Activated CD4-positive, alpha-beta T cell treated with anti-CD3 and anti-CD28 coated beads for 36 hours (primary cell): ENCODE measurements around the gene DENND2D. TPM values are rescaled to one million over a fixed set of nuclear protein-coding genes. Genes with fewer than 3 reads are reported as not detected.
A peak's percentile ranks its signal among the peaks of the same experiment; 100 is the strongest.

ENCODE experiments used
- ATAC-seq: fragments of 200-7000 bp; cut with Tn5 transposase; one replicate; pipeline ENCODE4 v1.10.0; 2021; ENCODE audit warnings: mild to moderate bottlenecking, moderate library complexity
- CTCF ChIA-PET: fragments of 350-600 bp; sonication (Branson Sonifier 250); formaldehyde crosslinking; loops from one replicate; lab custom pipeline; 2021; ENCODE audit warnings: antibody characterized with exemption; lab: Charles Lee
- POLR2A ChIA-PET: fragments of 350-600 bp; sonication (Branson Sonifier 250); formaldehyde crosslinking; loops from one replicate; lab custom pipeline; 2021; ENCODE audit warnings: antibody characterized with exemption, inconsistent platforms; lab: Charles Lee
- DNase-seq: peaks from one replicate; pipeline ENCODE4 v3.0.0-alpha.2; 2020
- H3K27ac Mint-ChIP-seq: one replicate; pipeline ENCODE4 v1.8.0; 2021; ENCODE audit warnings: mixed read lengths
- H3K27me3 Mint-ChIP-seq: one replicate; pipeline ENCODE4 v1.8.0; 2021; ENCODE audit warnings: mixed read lengths
- H3K36me3 Mint-ChIP-seq: one replicate; pipeline ENCODE4 v1.8.0; 2021; ENCODE audit warnings: low read depth, mixed read lengths
- H3K4me1 Mint-ChIP-seq: one replicate; pipeline ENCODE4 v1.8.0; 2021; ENCODE audit warnings: mixed read lengths
- H3K4me3 Mint-ChIP-seq: one replicate; pipeline ENCODE4 v1.8.0; 2021; ENCODE audit warnings: mild to moderate bottlenecking, moderate library complexity, mixed read lengths
- H3K9me3 Mint-ChIP-seq: one replicate; pipeline ENCODE4 v1.8.0; 2021; ENCODE audit warnings: low read depth, mixed read lengths
- intact Hi-C, 2 experiments: fragments of 100-400 bp; cut with DNase I in 1 of 2; cut with micrococcal nuclease in 1 of 2; formaldehyde crosslinking; loops; one replicate each; pipeline versions ENCODE4 v1.14.2 to v1.15.1; 2022 to 2024; cut with DNase I, micrococcal nuclease
- total RNA-seq, 2 experiments: library from RNA; stranded (reverse); gene quantifications; one replicate each; pipeline ENCODE4 v1.2.3, GENCODE V29; 2021

Gene DENND2D
- total RNA-seq, 2 experiments from 2014 or later, result 174 to 190 TPM

GRCh38 chr1:111183308-111184069 is 17.0 kb downstream of the DENND2D start:
- ATAC-seq, result peak; percentile 14
- intact Hi-C loops, result loop anchor here (5.0 kb wide), 2 partner anchors 36 to 41 kb away; partner anchors contain the start of genes CEPT1 (in 1 of the 2) and DRAM2 (in 1 of the 2)
- Mint-ChIP-seq H3K36me3 (peaks cover 72% of the 10 kb centered on the region), H3K9me3 (no peaks in the 10 kb centered on the region), H3K4me1 (peaks cover 76% of the 10 kb centered on the region), H3K27ac (peak overlapping the region; percentile 48), H3K4me3 (no peak overlapping the region), H3K27me3 (no peaks in the 10 kb centered on the region)
- no peak for DNase-seq
- CTCF ChIA-PET, result interaction anchor here (0.8 to 1.4 kb wide), 10 partner anchors 10 to 211 kb away, joined by 3 to 5 read pairs (median 3); no protein-coding TSS in a partner anchor
- POLR2A ChIA-PET, result no interaction called here

GRCh38 chr1:111182052-111182451 is 18.4 kb downstream of the DENND2D start:
- peak overlapping the region; percentile 17 for H3K27ac Mint-ChIP-seq
- DNase-seq (no peak), ATAC-seq (no peak)
- H3K36me3 Mint-ChIP-seq, result peaks cover 61% of the 10 kb centered on the region
- intact Hi-C loops, result loop anchor here (5.0 kb wide), 2 partner anchors 35 to 40 kb away; partner anchors contain the start of genes CEPT1 (in 1 of the 2) and DRAM2 (in 1 of the 2)
- H3K27me3 Mint-ChIP-seq, result no peaks in the 10 kb centered on the region
- H3K9me3 Mint-ChIP-seq, result no peaks in the 10 kb centered on the region
- peaks cover 62% of the 10 kb centered on the region for H3K4me1 Mint-ChIP-seq
- ChIA-PET POLR2A (no interaction called here), CTCF (interaction anchor here (0.6 to 1.4 kb wide), 3 partner anchors 11 to 15 kb away, joined by 4 read pairs; no protein-coding TSS in a partner anchor)
- no peak overlapping the region for H3K4me3 Mint-ChIP-seq

- Mint-ChIP-seq H3K36me3 (peaks cover 46% of the 10 kb centered on the region), H3K4me3 (no peak overlapping the region), H3K4me1 (peaks cover 45% of the 10 kb centered on the region), H3K9me3 (no peaks in the 10 kb centered on the region), H3K27ac (peak overlapping the region; percentile 38), H3K27me3 (no peaks in the 10 kb centered on the region)
- ChIA-PET CTCF (interaction anchor here (0.7 kb wide), 1 partner anchor 20 kb away, joined by 3 read pairs; no protein-coding TSS in a partner anchor), POLR2A (no interaction called here)
- no peak for DNase-seq
- ATAC-seq, result peak; percentile 66
- intact Hi-C loops, result loop anchor here (5.0 kb wide), 2 partner anchors 33 to 38 kb away; partner anchors contain the start of genes CEPT1 (in 1 of the 2) and DRAM2 (in 1 of the 2)
These were observed 20.4 kb downstream of the DENND2D start for GRCh38 chr1:111179968-111180533.

GRCh38 chr1:111176678-111177077 is 23.8 kb downstream of the DENND2D start:
- peaks cover 48% of the 10 kb centered on the region for H3K4me1 Mint-ChIP-seq
- H3K4me3 Mint-ChIP-seq, result no peak overlapping the region
- no peak for ATAC-seq
- no peaks in the 10 kb centered on the region for H3K27me3 Mint-ChIP-seq
- H3K9me3 Mint-ChIP-seq, result no peaks in the 10 kb centered on the region
- intact Hi-C loops, result no loop called here
- CTCF ChIA-PET, result no interaction called here
- no peak overlapping the region for H3K27ac Mint-ChIP-seq
- POLR2A ChIA-PET, result no interaction called here
- H3K36me3 Mint-ChIP-seq, result peaks cover 39% of the 10 kb centered on the region
- no peak for DNase-seq

GRCh38 chr1:111175349-111175748 is 25.1 kb downstream of the DENND2D start:
- Mint-ChIP-seq H3K27me3 (no peaks in the 10 kb centered on the region), H3K4me1 (peaks cover 40% of the 10 kb centered on the region), H3K4me3 (no peak overlapping the region), H3K36me3 (peaks cover 38% of the 10 kb centered on the region), H3K9me3 (no peaks in the 10 kb centered on the region), H3K27ac (no peak overlapping the region)
- DNase-seq (no peak), ATAC-seq (no peak)
- intact Hi-C loops, result no loop called here
- ChIA-PET POLR2A (no interaction called here), CTCF (no interaction called here)

- peak; percentile 16 for ATAC-seq
- POLR2A ChIA-PET, result no interaction called here
- H3K4me3 Mint-ChIP-seq, result no peak overlapping the region
- peaks cover 32% of the 10 kb centered on the region for H3K36me3 Mint-ChIP-seq
- intact Hi-C loops, result no loop called here
- H3K27me3 Mint-ChIP-seq, result no peaks in the 10 kb centered on the region
- CTCF ChIA-PET, result interaction anchor here (0.8 to 1.2 kb wide), 3 partner anchors 9 to 414 kb away, joined by 3 to 4 read pairs (median 3); no protein-coding TSS in a partner anchor
- no peak for DNase-seq
- H3K9me3 Mint-ChIP-seq, result no peaks in the 10 kb centered on the region
- peaks cover 29% of the 10 kb centered on the region for H3K4me1 Mint-ChIP-seq
- no peak overlapping the region for H3K27ac Mint-ChIP-seq
These were observed 26.4 kb downstream of the DENND2D start for GRCh38 chr1:111174070-111174469.

- ChIA-PET CTCF (no interaction called here), POLR2A (no interaction called here)
- Mint-ChIP-seq H3K9me3 (no peaks in the 10 kb centered on the region), H3K4me3 (no peak overlapping the region), H3K36me3 (peaks cover 40% of the 10 kb centered on the region), H3K27ac (no peak overlapping the region), H3K27me3 (no peaks in the 10 kb centered on the region), H3K4me1 (peaks cover 29% of the 10 kb centered on the region)
- DNase-seq (no peak), ATAC-seq (no peak)
- intact Hi-C loops, result no loop called here
These were observed 28.0 kb downstream of the DENND2D start for GRCh38 chr1:111172463-111172862.

GRCh38 chr1:111164151-111164550 is 36.3 kb downstream of the DENND2D start:
- ChIA-PET CTCF (interaction anchor here (0.9 kb wide), 1 partner anchor 50 kb away, joined by 4 read pairs; no protein-coding TSS in a partner anchor), POLR2A (no interaction called here)
- Mint-ChIP-seq H3K9me3 (no peaks in the 10 kb centered on the region), H3K27me3 (no peaks in the 10 kb centered on the region), H3K27ac (no peak overlapping the region), H3K4me1 (peaks cover 13% of the 10 kb centered on the region), H3K36me3 (peaks cover 34% of the 10 kb centered on the region), H3K4me3 (no peak overlapping the region)
- ATAC-seq (no peak), DNase-seq (no peak)
- intact Hi-C loops, result no loop called here

- Mint-ChIP-seq H3K4me3 (no peak overlapping the region), H3K36me3 (peaks cover 33% of the 10 kb centered on the region), H3K27me3 (no peaks in the 10 kb centered on the region), H3K9me3 (no peaks in the 10 kb centered on the region), H3K27ac (no peak overlapping the region), H3K4me1 (peaks cover 13% of the 10 kb centered on the region)
- ChIA-PET CTCF (interaction anchor here (0.6 to 1.0 kb wide), 3 partner anchors 21 to 108 kb away, joined by 3 to 4 read pairs (median 4); no protein-coding TSS in a partner anchor), POLR2A (no interaction called here)
- ATAC-seq (no peak), DNase-seq (no peak)
- intact Hi-C loops, result no loop called here
These were observed 37.1 kb downstream of the DENND2D start for GRCh38 chr1:111163363-111163762.

GRCh38 chr1:111162488-111162880 is 38.0 kb downstream of the DENND2D start:
- POLR2A ChIA-PET, result no interaction called here

GRCh38 chr1:111161843-111162487 is 38.5 kb downstream of the DENND2D start:
- H3K27ac Mint-ChIP-seq, result peak overlapping the region; percentile 40
- peaks cover 13% of the 10 kb centered on the region for H3K4me1 Mint-ChIP-seq
- H3K27me3 Mint-ChIP-seq, result no peaks in the 10 kb centered on the region
- CTCF ChIA-PET, result interaction anchor here (0.7 to 1.8 kb wide), 3 partner anchors 11 to 109 kb away, joined by 3 to 5 read pairs (median 5); no protein-coding TSS in a partner anchor
- intact Hi-C loops, result no loop called here
- ATAC-seq, result no peak
- no peak overlapping the region for H3K4me3 Mint-ChIP-seq
- POLR2A ChIA-PET, result no interaction called here
- DNase-seq, result no peak
- H3K36me3 Mint-ChIP-seq, result peaks cover 28% of the 10 kb centered on the region
- H3K9me3 Mint-ChIP-seq, result no peaks in the 10 kb centered on the region

More at GRCh38 chr1:111162488-111162880, 38.0 kb downstream of the DENND2D start:
- Mint-ChIP-seq H3K27me3 (no peaks in the 10 kb centered on the region), H3K4me1 (peaks cover 13% of the 10 kb centered on the region), H3K27ac (no peak overlapping the region), H3K4me3 (no peak overlapping the region), H3K36me3 (peaks cover 28% of the 10 kb centered on the region), H3K9me3 (no peaks in the 10 kb centered on the region)
- ATAC-seq, result no peak
- CTCF ChIA-PET, result interaction anchor here (1.0 to 1.8 kb wide), 2 partner anchors 12 to 20 kb away, joined by 4 to 5 read pairs; no protein-coding TSS in a partner anchor
- no peak for DNase-seq
- intact Hi-C loops, result no loop called here
